GM21717 (cell line): ENCODE data around the gene KRT9.
"Not testable (repeated sequence)": the region's sequence is repeated elsewhere in the genome, so short reads cannot be mapped to it uniquely, and the experiment has no call there.

Experiments used
- ATAC-seq: cut with Tn5 transposase; IDR thresholded peaks from one replicate; pipeline ENCODE4 v1.9.1; 2021; ENCODE audit warnings: mild to moderate bottlenecking, moderate library complexity; ENCODE audit not compliant: unreplicated experiment

KRT9 gene

GRCh38 chr17:41571561-41572434 lies at the start of gene KRT9:
KRT9 (minus strand) TSS chr17:41572059; CDS start chr17:41571992, 67 bp downstream.
- no peak for ATAC-seq

GRCh38 chr17:41621435-41621817 lies 49.6 kb upstream of the KRT9 start:
- ATAC-seq, result not testable (repeated sequence)

- ATAC-seq, result no peak
Measured at GRCh38 chr17:41620583-41621434, 49.0 kb upstream of the KRT9 start.

- ATAC-seq, result not testable (repeated sequence)
Measured at GRCh38 chr17:41619927-41620582, 48.2 kb upstream of the KRT9 start.

GRCh38 chr17:41619036-41619926 lies 47.4 kb upstream of the KRT9 start:
- ATAC-seq, result no peak

GRCh38 chr17:41618341-41619035 lies 46.6 kb upstream of the KRT9 start:
- no peak for ATAC-seq

GRCh38 chr17:41617698-41618097 lies 45.8 kb upstream of the KRT9 start:
- no peak for ATAC-seq

GRCh38 chr17:41617136-41617535 lies 45.3 kb upstream of the KRT9 start:
- ATAC-seq, result no peak

GRCh38 chr17:41616486-41616885 lies 44.6 kb upstream of the KRT9 start:
- not testable (repeated sequence) for ATAC-seq

- ATAC-seq, result no peak
Measured at GRCh38 chr17:41615454-41615853, 43.6 kb upstream of the KRT9 start.

- ATAC-seq, result not testable (repeated sequence)
Measured at GRCh38 chr17:41614767-41615166, 42.9 kb upstream of the KRT9 start.

GRCh38 chr17:41614098-41614497 lies 42.2 kb upstream of the KRT9 start:
- no peak for ATAC-seq

- ATAC-seq, result no peak
Measured at GRCh38 chr17:41613277-41614082, 41.6 kb upstream of the KRT9 start.

- not testable (repeated sequence) for ATAC-seq
Measured at GRCh38 chr17:41612376-41613160, 40.7 kb upstream of the KRT9 start, which contains the start of gene KRT16. KRT16 (minus strand) TSS chr17:41612767; CDS start chr17:41612688, 79 bp downstream.

GRCh38 chr17:41610965-41611640 lies 39.2 kb upstream of the KRT9 start:
- ATAC-seq, result no peak

- not testable (repeated sequence) for ATAC-seq
Measured at GRCh38 chr17:41610061-41610517, 38.2 kb upstream of the KRT9 start.

- ATAC-seq, result not testable (repeated sequence)
Measured at GRCh38 chr17:41606930-41607329, 35.1 kb upstream of the KRT9 start.
